SU-DHL-6 (cell line): ENCODE measurements around the gene SLC9A6.

Experiments
- CTCF ChIP-seq: fragments of 200-600 bp; sonication (generic); IDR thresholded peaks from one replicate; pipeline ENCODE4 v1.5.1; 2017; ENCODE audit warnings: antibody characterized with exemption, mild to moderate bottlenecking, low read length, moderate library complexity; ENCODE audit not compliant: insufficient read depth, poor library complexity, severe bottlenecking
- EZH2phosphoT487 ChIP-seq: fragments of 200-600 bp; sonication (generic), shearing (Covaris generic); conservative IDR thresholded peaks from 2 replicates; pipeline ENCODE4 v1.6.1; 2018; ENCODE audit warnings: mild to moderate bottlenecking, antibody characterized with exemption, low read length, moderate library complexity, mixed read lengths

- TF ChIP-seq CTCF (no peak), EZH2phosphoT487 (no peak)
Observed at GRCh38 chrX:135951291-135951690, 33.9 kb upstream of the SLC9A6 start.
